Astrocyte (in vitro differentiated cells and primary cell): ENCODE results near the gene IL4R. TPM values are rescaled to one million over a fixed set of nuclear protein-coding genes. Genes with fewer than 3 reads are reported as not detected.

ENCODE experiments used
- DNase-seq: peaks from one replicate; pipeline ENCODE4 v3.0.0-alpha.2; 2010; ENCODE audit warnings: low read depth
- FAIRE-seq: peaks from 2 replicates; lab custom pipeline; 2011; peaks lifted over from hg19 to GRCh38; lab: Jason Lieb, UNC
- H2AFZ ChIP-seq: 2 replicates; pipeline ENCODE4 v1.6.0; 2012; ENCODE audit warnings: low read depth, low read length, inconsistent platforms
- H3K27ac ChIP-seq: 2 replicates; pipeline ENCODE4 v1.5.1; 2011; ENCODE audit warnings: low read depth, low read length, inconsistent platforms
- H3K27me3 ChIP-seq: 2 replicates; pipeline ENCODE4 v1.6.0; 2011; ENCODE audit warnings: low read length, inconsistent platforms; ENCODE audit not compliant: insufficient read depth
- H3K36me3 ChIP-seq: 2 replicates; pipeline ENCODE4 v1.5.1; 2011; ENCODE audit warnings: low read length, inconsistent platforms; ENCODE audit not compliant: insufficient read depth
- H3K4me1 ChIP-seq: 2 replicates; pipeline ENCODE4 v1.5.1; 2011; ENCODE audit warnings: low read length, inconsistent platforms; ENCODE audit not compliant: insufficient read depth
- H3K4me2 ChIP-seq: 2 replicates; pipeline ENCODE4 v1.6.0; 2012; ENCODE audit warnings: low read length, inconsistent platforms
- H3K4me3 ChIP-seq: 2 replicates; pipeline ENCODE4 v1.5.1; 2011; ENCODE audit warnings: low read depth, mild to moderate bottlenecking, low read length, inconsistent platforms; ENCODE audit not compliant: insufficient read depth
- H3K79me2 ChIP-seq: 2 replicates; pipeline ENCODE4 v1.6.0; 2012; ENCODE audit warnings: mild to moderate bottlenecking, low read length, inconsistent platforms; ENCODE audit not compliant: insufficient read depth
- H3K9ac ChIP-seq: 2 replicates; pipeline ENCODE4 v1.6.0; 2012; ENCODE audit warnings: mild to moderate bottlenecking, low read length, inconsistent platforms
- H3K9me3 ChIP-seq: 2 replicates; pipeline ENCODE4 v1.5.1; 2012; ENCODE audit warnings: low read depth, mild to moderate bottlenecking, low read length, inconsistent platforms; ENCODE audit not compliant: insufficient read depth
- H4K20me1 ChIP-seq: 2 replicates; pipeline ENCODE4 v1.6.0; 2012; ENCODE audit warnings: low read length, inconsistent platforms; ENCODE audit not compliant: insufficient read depth
- H3K27ac Mint-ChIP-seq: one replicate; pipeline ENCODE4 v1.8.0; 2021; ENCODE audit warnings: mild to moderate bottlenecking, mixed read lengths; ENCODE audit not compliant: unreplicated experiment
- H3K27me3 Mint-ChIP-seq: one replicate; pipeline ENCODE4 v1.8.0; 2021; ENCODE audit warnings: low read depth, mixed read lengths; ENCODE audit not compliant: unreplicated experiment
- H3K36me3 Mint-ChIP-seq: one replicate; pipeline ENCODE4 v1.8.0; 2021; ENCODE audit warnings: low read depth, mixed read lengths; ENCODE audit not compliant: unreplicated experiment
- H3K4me1 Mint-ChIP-seq: one replicate; pipeline ENCODE4 v1.8.0; 2021; ENCODE audit warnings: low read depth, mixed read lengths; ENCODE audit not compliant: unreplicated experiment
- H3K4me3 Mint-ChIP-seq: one replicate; pipeline ENCODE4 v1.8.0; 2021; ENCODE audit warnings: mild to moderate bottlenecking, moderate library complexity, mixed read lengths; ENCODE audit not compliant: unreplicated experiment
- H3K9me3 Mint-ChIP-seq: one replicate; pipeline ENCODE4 v1.8.0; 2021; ENCODE audit warnings: mild to moderate bottlenecking, mixed read lengths; ENCODE audit not compliant: unreplicated experiment
- CTCF ChIP-seq: IDR thresholded peaks from 2 replicates; pipeline ENCODE4 v1.5.1; 2011; ENCODE audit warnings: low read depth, mild to moderate bottlenecking, inconsistent platforms, low read length, moderate library complexity; ENCODE audit not compliant: insufficient read depth
- EZH2 ChIP-seq: IDR thresholded peaks from 2 replicates; pipeline ENCODE4 v1.6.1; 2012; ENCODE audit warnings: mild to moderate bottlenecking, low read length, inconsistent platforms; ENCODE audit not compliant: insufficient read depth
- total RNA-seq: library from RNA; stranded (reverse); gene quantifications from 2 replicates; pipeline ENCODE4 v1.2.1, GENCODE V29; 2021

Gene IL4R
- total RNA-seq, 1 donor from 2014 or later, result 17.5 TPM

DNA sequence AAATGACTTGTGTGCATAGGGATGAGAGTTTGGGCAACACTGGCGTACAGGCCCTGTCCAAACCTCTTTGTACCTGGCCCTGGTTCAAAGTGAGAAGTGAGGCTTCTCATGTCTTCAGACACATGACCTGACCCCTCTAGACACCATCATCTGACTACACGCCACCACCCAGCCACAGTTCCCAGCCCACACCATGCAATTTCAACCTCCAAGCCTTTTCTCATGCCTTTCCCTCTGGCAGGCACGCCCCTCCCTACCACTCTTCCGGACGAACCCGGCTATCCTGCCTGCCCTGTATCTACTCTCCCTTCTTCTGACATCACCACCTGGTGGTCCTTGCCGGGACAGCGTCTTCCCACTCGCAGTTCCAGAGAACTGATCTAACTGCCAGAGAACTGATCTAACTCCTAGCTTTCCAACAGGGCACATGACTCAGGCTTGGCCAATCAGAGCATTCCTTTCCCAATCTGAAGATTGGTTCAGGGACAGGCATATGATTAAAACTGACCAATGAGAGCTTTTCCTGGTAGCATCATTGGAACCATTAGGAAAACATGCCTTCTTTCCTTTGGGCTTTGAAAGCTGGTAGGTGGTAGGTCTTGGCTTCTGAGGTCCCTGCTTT lies 61.1 kb downstream of the IL4R start:
- H3K36me3 Mint-ChIP-seq, result no peaks in the 10 kb centered on the region
- Histone ChIP-seq H3K79me2 (no peaks in the 10 kb centered on the region), H3K9me3 (peaks cover 4% of the 10 kb centered on the region), H3K4me3 (no peak overlapping the region), H3K4me2 (peak overlapping the region; percentile 42), H4K20me1 (no peaks in the 10 kb centered on the region), H3K4me1 (peaks cover 5% of the 10 kb centered on the region), H3K27ac (no peak overlapping the region), H3K36me3 (no peaks in the 10 kb centered on the region), H2AFZ (peak overlapping the region; percentile 55), H3K9ac (no peak overlapping the region), H3K27me3 (no peaks in the 10 kb centered on the region)
- DNase-seq, result peak; percentile 76
- peak; percentile 39 for FAIRE-seq
- H3K9me3 Mint-ChIP-seq, result peaks cover 4% of the 10 kb centered on the region
- no peak overlapping the region for H3K4me3 Mint-ChIP-seq
- H3K27ac Mint-ChIP-seq, result no peak overlapping the region
- H3K27me3 Mint-ChIP-seq, result no peaks in the 10 kb centered on the region
- no peak for TF ChIP-seq EZH2
- peak; percentile 58 for TF ChIP-seq CTCF
- peaks cover 10% of the 10 kb centered on the region for H3K4me1 Mint-ChIP-seq

DNA sequence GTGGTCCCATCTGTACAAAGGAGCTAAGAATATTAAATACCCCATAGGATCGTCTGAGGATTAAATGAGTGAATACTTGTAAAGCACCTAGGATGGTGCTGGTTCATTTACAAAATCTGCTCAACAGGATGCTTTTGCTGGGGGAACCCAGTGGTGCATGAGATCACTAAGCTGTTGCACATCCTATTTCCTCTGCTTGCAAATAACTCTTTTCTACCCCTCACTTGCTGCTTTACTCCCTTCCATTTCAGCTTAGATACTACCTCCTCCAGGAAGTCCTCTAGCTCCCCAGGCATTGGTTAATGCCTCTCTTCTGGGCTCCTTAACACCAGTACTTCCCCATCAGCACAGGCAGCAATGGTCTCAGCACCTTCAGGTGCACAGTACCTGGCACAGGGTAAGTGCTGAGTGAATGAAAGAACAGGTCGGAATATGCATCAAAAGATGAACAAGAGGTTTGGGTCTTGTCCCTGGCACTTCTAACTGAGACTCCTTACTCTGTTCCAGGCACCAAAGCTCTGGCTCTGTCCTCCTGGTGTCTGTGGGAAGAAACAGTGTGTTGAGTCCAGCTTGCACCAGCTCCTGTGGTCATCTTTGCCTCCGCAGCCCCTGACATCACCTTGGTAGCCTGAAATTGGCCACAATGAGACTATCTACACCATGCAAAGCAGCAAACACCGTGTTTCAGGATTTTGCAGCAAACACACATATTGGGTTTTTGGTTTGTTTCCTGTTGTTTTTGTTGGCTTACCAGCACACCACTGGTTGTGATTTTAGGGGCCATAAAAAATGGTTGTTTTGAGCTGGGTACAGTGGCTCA lies 64.1 kb downstream of the IL4R start:
- Mint-ChIP-seq H3K27ac (no peak overlapping the region), H3K27me3 (peaks cover 10% of the 10 kb centered on the region), H3K4me3 (no peak overlapping the region), H3K36me3 (no peaks in the 10 kb centered on the region), H3K9me3 (no peaks in the 10 kb centered on the region), H3K4me1 (peaks cover 10% of the 10 kb centered on the region)
- H3K9ac ChIP-seq, result no peak overlapping the region
- DNase-seq (no peak), FAIRE-seq (no peak)
- TF ChIP-seq CTCF, result no peak
- no peak for TF ChIP-seq EZH2
- peaks cover 5% of the 10 kb centered on the region for H3K4me1 ChIP-seq
- no peaks in the 10 kb centered on the region for H3K79me2 ChIP-seq
- no peak overlapping the region for H3K27ac ChIP-seq
- no peaks in the 10 kb centered on the region for H3K36me3 ChIP-seq
- peaks cover 4% of the 10 kb centered on the region for H3K9me3 ChIP-seq
- no peak overlapping the region for H3K4me2 ChIP-seq
- no peaks in the 10 kb centered on the region for H4K20me1 ChIP-seq
- no peak overlapping the region for H3K4me3 ChIP-seq
- H2AFZ ChIP-seq, result no peak overlapping the region
- H3K27me3 ChIP-seq, result no peaks in the 10 kb centered on the region
